HCT116 (cell line): Measurements from ENCODE around the gene ATP8B4. TPM values are rescaled to one million over a fixed set of nuclear protein-coding genes. Genes with fewer than 3 reads are reported as not detected.

Experiments used
- ATAC-seq: fragments of 200-7000 bp; cut with Tn5 transposase; 2 replicates; pipeline ENCODE4 v1.9.1; 2020; ENCODE audit warnings: mild to moderate bottlenecking, moderate library complexity
- BruUV-seq: library from RNA; stranded (reverse); fragments of 400-500 nt; replicated peaks from 2 replicates; lab custom pipeline; 2021; lab: Mats Ljungman, UMichigan
- CTCF ChIA-PET: fragments of 300-600 bp; sonication (Branson Sonifier 250); formaldehyde crosslinking; loops from one replicate; lab custom pipeline; 2021; ENCODE audit warnings: antibody characterized with exemption; lab: Charles Lee
- POLR2A ChIA-PET: fragments of 300-600, 350-600 bp; sonication (Branson Sonifier 250); formaldehyde crosslinking; loops from one replicate; lab custom pipeline; 2021; ENCODE audit warnings: antibody characterized with exemption; lab: Charles Lee
- RAD21 ChIA-PET, 2 experiments: fragments of 300-600 bp; sonication (Branson Sonifier 250); formaldehyde crosslinking; loops; one replicate each; lab custom pipeline; 2023; ENCODE audit warnings: low total read pairs in 2 of 2; ENCODE audit not compliant: uncharacterized antibody in 2 of 2, unreplicated experiment in 2 of 2, low non-redundant PET in 1 of 2; lab: Charles Lee
- DNase-seq: peaks from one replicate; pipeline ENCODE4 v3.0.0-alpha.2; 2010; ENCODE audit warnings: low read depth, low spot score
- H2AFZ ChIP-seq: fragments of 200-600 bp; shearing (Covaris generic), sonication (generic); 2 replicates; pipeline ENCODE4 v1.6.1; 2017; ENCODE audit warnings: low read depth, mixed run types, mixed read lengths, antibody characterized with exemption, low read length; ENCODE audit not compliant: poor library complexity, severe bottlenecking
- H3K27ac ChIP-seq: 2 replicates; pipeline ENCODE4 v1.5.1; 2012; ENCODE audit warnings: low read depth, low read length
- H3K27me3 ChIP-seq: fragments of 200-600 bp; sonication (generic); 2 replicates; pipeline ENCODE4 v1.6.1; 2016; ENCODE audit warnings: mixed run types, low read length, mixed read lengths; ENCODE audit not compliant: insufficient read depth
- H3K36me3 ChIP-seq, 2 experiments: fragments of 200-500 bp in 1 of 2; fragments of 200-600 bp in 1 of 2; sonication (Bioruptor generic) in 1 of 2; sonication (generic) in 1 of 2; 2 replicates each; pipeline versions ENCODE4 v1.5.1 to v1.6.1; 2014 to 2016; ENCODE audit warnings: low read length in 2 of 2, inconsistent platforms in 1 of 2, mixed read lengths in 1 of 2, mixed run types in 1 of 2; ENCODE audit not compliant: insufficient read depth in 2 of 2, control insufficient read depth in 1 of 2
- H3K4me1 ChIP-seq, 2 experiments: fragments of 200-600 bp in 1 of 2; sonication (generic) in 1 of 2; 2 replicates each; pipeline versions ENCODE4 v1.5.1 to v1.6.1; 2012 to 2017; ENCODE audit warnings: low read length in 2 of 2, inconsistent platforms in 1 of 2, mild to moderate bottlenecking in 1 of 2, mixed read lengths in 1 of 2, mixed run types in 1 of 2, moderate library complexity in 1 of 2; ENCODE audit not compliant: insufficient read depth in 2 of 2, control insufficient read depth in 1 of 2
- H3K4me2 ChIP-seq: fragments of 200-600 bp; sonication (generic); 2 replicates; pipeline ENCODE4 v1.6.1; 2017; ENCODE audit warnings: mixed run types, low read length, mixed read lengths
- H3K4me3 ChIP-seq, 2 experiments: fragments of 200-600 bp in 1 of 2; sonication (generic) in 1 of 2; replicated peaks in 1 of 2; 2 replicates each; pipeline ENCODE4 v1.5.1; 2011 to 2016; ENCODE audit warnings: low read length in 2 of 2, control low read depth in 1 of 2, low read depth in 1 of 2, mild to moderate bottlenecking in 1 of 2, mixed read lengths in 1 of 2, mixed run types in 1 of 2
- H3K79me2 ChIP-seq: fragments of 200-600 bp; sonication (generic); 2 replicates; pipeline ENCODE4 v1.6.1; 2017; ENCODE audit warnings: mild to moderate bottlenecking, mixed run types, low read length, moderate library complexity, mixed read lengths; ENCODE audit not compliant: insufficient read depth
- H3K9ac ChIP-seq: fragments of 200-600 bp; sonication (generic); 2 replicates; pipeline ENCODE4 v1.6.1; 2016; ENCODE audit warnings: low read length, mixed read lengths
- H3K9me2 ChIP-seq: fragments of 200-600 bp; sonication (generic), shearing (Covaris generic); 2 replicates; pipeline ENCODE4 v1.6.1; 2017; ENCODE audit warnings: mixed run types, mild to moderate bottlenecking, moderate library complexity; ENCODE audit not compliant: insufficient read depth
- H3K9me3 ChIP-seq, 2 experiments: fragments of 200-500 bp in 1 of 2; fragments of 200-600 bp in 1 of 2; sonication (Bioruptor generic) in 1 of 2; sonication (generic) in 1 of 2; 2 replicates each; pipeline ENCODE4 v1.6.1; 2014 to 2017; ENCODE audit warnings: low read length in 2 of 2, mixed read lengths in 2 of 2, inconsistent platforms in 1 of 2, low read depth in 1 of 2, mild to moderate bottlenecking in 1 of 2, mixed run types in 1 of 2, moderate library complexity in 1 of 2; ENCODE audit not compliant: control insufficient read depth in 1 of 2, insufficient read depth in 1 of 2
- H4K20me1 ChIP-seq: fragments of 200-600 bp; sonication (generic), shearing (Covaris generic); 2 replicates; pipeline ENCODE4 v1.6.1; 2017; ENCODE audit warnings: mixed run types, mild to moderate bottlenecking, moderate library complexity; ENCODE audit not compliant: insufficient read depth
- ATF3 ChIP-seq: IDR thresholded peaks from 2 replicates; pipeline ENCODE4 v1.6.1; 2012
- CTCF ChIP-seq, 3 experiments: fragments of 200-600 bp in 1 of 3; sonication (generic) in 1 of 3; IDR thresholded peaks in 2 of 3; conservative IDR thresholded peaks in 1 of 3; 2 replicates each; pipeline ENCODE4 v1.5.1; 2012 to 2017; ENCODE audit warnings: low read depth in 2 of 3, low read length in 2 of 3, antibody characterized with exemption in 1 of 3, borderline replicate concordance in 1 of 3, control low read depth in 1 of 3, mild to moderate bottlenecking in 1 of 3, mixed read lengths in 1 of 3, mixed run types in 1 of 3, moderate library complexity in 1 of 3; ENCODE audit not compliant: insufficient read depth in 1 of 3
- EGR1 ChIP-seq: IDR thresholded peaks from 2 replicates; pipeline ENCODE4 v1.6.1; 2012; ENCODE audit warnings: low read depth
- ELF1 ChIP-seq: IDR thresholded peaks from 2 replicates; pipeline ENCODE4 v1.6.1; 2012; ENCODE audit warnings: low read depth, borderline replicate concordance
- EZH2phosphoT487 ChIP-seq: fragments of 200-600 bp; IDR thresholded peaks from 2 replicates; pipeline ENCODE4 v1.6.1; 2018; ENCODE audit warnings: antibody characterized with exemption, borderline replicate concordance
- FOSL1 ChIP-seq: IDR thresholded peaks from 2 replicates; pipeline ENCODE4 v1.6.1; 2012; ENCODE audit warnings: low read depth
- JUND ChIP-seq: IDR thresholded peaks from 2 replicates; pipeline ENCODE4 v1.6.1; 2012
- POLR2A ChIP-seq: IDR thresholded peaks from 2 replicates; pipeline ENCODE4 v1.7.0; 2011; ENCODE audit warnings: borderline replicate concordance; ENCODE audit not compliant: insufficient read depth, insufficient read length; ENCODE audit errors: extremely low read depth
- POLR2AphosphoS5 ChIP-seq: IDR thresholded peaks from 2 replicates; pipeline ENCODE4 v1.6.1; 2011; ENCODE audit warnings: mild to moderate bottlenecking, low read depth, low read length, moderate library complexity
- RAD21 ChIP-seq: IDR thresholded peaks from 2 replicates; pipeline ENCODE4 v1.6.1; 2012; ENCODE audit warnings: low read depth, mild to moderate bottlenecking
- SRF ChIP-seq: IDR thresholded peaks from 2 replicates; pipeline ENCODE4 v1.6.1; 2012; ENCODE audit warnings: low read depth
- TCF7L2 ChIP-seq: IDR thresholded peaks from 2 replicates; pipeline ENCODE4 v1.7.0; 2011; ENCODE audit warnings: borderline replicate concordance, inconsistent platforms; ENCODE audit not compliant: insufficient read depth, insufficient read length; ENCODE audit errors: extremely low read depth
- ZFX ChIP-seq: fragments of 450-650 bp; IDR thresholded peaks from 2 replicates; pipeline ENCODE4 v1.6.1; 2017
- ZNF274 ChIP-seq: fragments of 200-500 bp; sonication (Bioruptor generic); IDR thresholded peaks from 2 replicates; pipeline ENCODE4 v1.6.1; 2014; ENCODE audit warnings: mild to moderate bottlenecking, low read depth, low read length, inconsistent platforms
- intact Hi-C: fragments of 100-400 bp; cut with micrococcal nuclease; formaldehyde crosslinking; loops from 2 replicates; pipeline ENCODE4 v1.10.0; 2022
- total RNA-seq: library from RNA; stranded (reverse); gene quantifications from one replicate; pipeline ENCODE4 v1.2.1, GENCODE V29; 2021; ENCODE audit not compliant: unreplicated experiment

Gene ATP8B4
- total RNA-seq, 1 experiment from 2014 or later = 0.25 TPM

- no TSS peak for BruUV-seq
- CTCF ChIA-PET = no interaction called here
- H3K4me3 ChIP-seq = no peak overlapping the region
- H3K79me2 ChIP-seq = no peaks in the 10 kb centered on the region
- H3K9ac ChIP-seq = no peak overlapping the region
- POLR2A ChIA-PET = no interaction called here
- H3K9me3 ChIP-seq = no peaks in the 10 kb centered on the region
- RAD21 ChIA-PET = no interaction called here
- no peaks in the 10 kb centered on the region for H4K20me1 ChIP-seq
- no peaks in the 10 kb centered on the region for H3K36me3 ChIP-seq
- DNase-seq (no peak), ATAC-seq (no peak)
- H3K9me2 ChIP-seq = no peaks in the 10 kb centered on the region
- no peak overlapping the region for H3K27ac ChIP-seq
- intact Hi-C loops = no loop called here
- H2AFZ ChIP-seq = no peak overlapping the region
- TF ChIP-seq ATF3 (no peak), POLR2A (no peak), CTCF (IDR thresholded peaks at IDR 0.05 in 2 of 3, conservative IDR thresholded peaks at IDR 0.05 in 1 of 3; ENCODE audit: borderline replicate concordance in 1 of 3, insufficient read depth in 1 of 3, low read depth in 2 of 3, low read length in 2 of 3) (no peak), EGR1 (no peak), RAD21 (no peak), FOSL1 (no peak), SRF (no peak), POLR2AphosphoS5 (no peak), EZH2phosphoT487 (no peak), ZNF274 (no peak), ELF1 (no peak), JUND (no peak), ZFX (no peak), TCF7L2 (no peak)
- H3K4me2 ChIP-seq = no peak overlapping the region
- peaks cover 5 to 6% of the 10 kb centered on the region in 2 experiments; a peak in 3 of 4 replicates for H3K4me1 ChIP-seq
- no peaks in the 10 kb centered on the region for H3K27me3 ChIP-seq
Measured at GRCh38 chr15:50024281-50024680, 94.8 kb downstream of the ATP8B4 start.
